Progenitor cell of endocrine pancreas (in vitro differentiated cells): ENCODE results near the gene TGFBR1. TPM values are rescaled to one million over a fixed set of nuclear protein-coding genes. Genes with fewer than 3 reads are reported as not detected.

Source experiments
- DNase-seq: peaks from one replicate; pipeline ENCODE4 v3.0.0; 2021; ENCODE audit warnings: low spot score; ENCODE audit not compliant: unreplicated experiment
- H3K27ac Mint-ChIP-seq: 2 replicates; pipeline ENCODE4 v1.8.0; 2021; ENCODE audit warnings: mild to moderate bottlenecking, moderate library complexity, mixed read lengths
- H3K27me3 Mint-ChIP-seq: 2 replicates; pipeline ENCODE4 v1.8.0; 2021; ENCODE audit warnings: mixed read lengths
- H3K36me3 Mint-ChIP-seq: 2 replicates; pipeline ENCODE4 v1.8.0; 2022; ENCODE audit warnings: mixed read lengths; ENCODE audit not compliant: insufficient read depth
- H3K4me1 Mint-ChIP-seq: 2 replicates; pipeline ENCODE4 v1.8.0; 2021; ENCODE audit warnings: low read depth, mixed read lengths
- H3K4me3 Mint-ChIP-seq: 2 replicates; pipeline ENCODE4 v1.8.0; 2021; ENCODE audit warnings: low read depth, mild to moderate bottlenecking, moderate library complexity, mixed read lengths
- H3K9me3 Mint-ChIP-seq: 2 replicates; pipeline ENCODE4 v1.8.0; 2021; ENCODE audit warnings: low read depth, mixed read lengths
- total RNA-seq: library from RNA; stranded (reverse); gene quantifications from 2 replicates; pipeline ENCODE4 v1.2.1, GENCODE V29; 2021
- TF ChIP-seq, protein P1 (sequence below): fragments of 200-600 bp; sonication (generic); IDR thresholded peaks from one replicate; pipeline ENCODE4 v1.5.0; 2021; ENCODE audit warnings: antibody characterized with exemption, mild to moderate bottlenecking; ENCODE audit not compliant: unreplicated experiment

TGFBR1 gene
- total RNA-seq, 1 donor from 2014 or later, result 93.8 TPM

DNA sequence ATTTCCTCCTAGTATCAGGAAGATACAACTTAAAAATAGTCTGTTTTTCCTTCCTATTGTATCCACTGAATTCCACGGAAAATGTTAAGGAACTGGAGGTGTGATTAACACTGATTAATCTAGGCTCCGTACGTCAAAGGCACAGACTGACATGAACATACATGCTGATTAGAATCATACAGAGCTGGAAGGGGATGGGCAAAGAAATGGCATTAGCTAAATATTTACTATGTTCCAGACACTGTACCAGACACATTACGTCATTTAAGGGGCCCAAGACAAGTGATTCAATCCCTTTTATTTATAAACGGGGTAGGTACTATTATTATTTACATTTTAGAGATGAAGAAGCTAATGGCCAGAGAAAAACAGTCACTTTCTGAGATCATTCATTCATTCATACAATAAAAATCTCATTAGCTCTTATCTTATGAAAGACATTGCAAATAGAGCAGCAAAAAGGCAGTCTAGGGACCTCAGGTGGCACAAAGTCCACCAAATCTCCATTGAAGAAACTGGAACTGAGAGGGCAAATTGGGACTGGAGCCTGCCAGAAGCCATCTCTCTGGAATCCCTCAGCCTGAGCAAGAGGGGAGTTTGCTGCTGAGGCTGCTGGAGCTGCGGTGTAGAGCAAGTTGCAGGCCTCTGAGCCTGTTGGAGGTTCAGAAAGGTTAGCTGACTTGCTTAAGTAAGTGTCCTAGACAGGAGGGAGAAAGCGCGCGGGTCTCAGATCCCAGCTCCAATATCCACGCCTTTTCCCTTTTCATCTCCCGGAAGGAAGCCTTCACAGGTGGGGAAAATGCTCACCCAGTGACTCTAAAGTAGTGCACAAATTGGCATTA is 1.6 kb upstream of the TGFBR1 start:
- H3K27me3 Mint-ChIP-seq, result peaks cover 17% of the 10 kb centered on the region
- H3K36me3 Mint-ChIP-seq, result no peaks in the 10 kb centered on the region
- H3K4me1 Mint-ChIP-seq, result peaks cover 33% of the 10 kb centered on the region
- H3K27ac Mint-ChIP-seq, result peak overlapping the region; percentile 12
- TF ChIP-seq, protein P1, sequence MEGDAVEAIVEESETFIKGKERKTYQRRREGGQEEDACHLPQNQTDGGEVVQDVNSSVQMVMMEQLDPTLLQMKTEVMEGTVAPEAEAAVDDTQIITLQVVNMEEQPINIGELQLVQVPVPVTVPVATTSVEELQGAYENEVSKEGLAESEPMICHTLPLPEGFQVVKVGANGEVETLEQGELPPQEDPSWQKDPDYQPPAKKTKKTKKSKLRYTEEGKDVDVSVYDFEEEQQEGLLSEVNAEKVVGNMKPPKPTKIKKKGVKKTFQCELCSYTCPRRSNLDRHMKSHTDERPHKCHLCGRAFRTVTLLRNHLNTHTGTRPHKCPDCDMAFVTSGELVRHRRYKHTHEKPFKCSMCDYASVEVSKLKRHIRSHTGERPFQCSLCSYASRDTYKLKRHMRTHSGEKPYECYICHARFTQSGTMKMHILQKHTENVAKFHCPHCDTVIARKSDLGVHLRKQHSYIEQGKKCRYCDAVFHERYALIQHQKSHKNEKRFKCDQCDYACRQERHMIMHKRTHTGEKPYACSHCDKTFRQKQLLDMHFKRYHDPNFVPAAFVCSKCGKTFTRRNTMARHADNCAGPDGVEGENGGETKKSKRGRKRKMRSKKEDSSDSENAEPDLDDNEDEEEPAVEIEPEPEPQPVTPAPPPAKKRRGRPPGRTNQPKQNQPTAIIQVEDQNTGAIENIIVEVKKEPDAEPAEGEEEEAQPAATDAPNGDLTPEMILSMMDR, result no peak
- peak overlapping the region; percentile 78 for H3K4me3 Mint-ChIP-seq
- DNase-seq, result no peak
- peaks cover 7% of the 10 kb centered on the region for H3K9me3 Mint-ChIP-seq

DNA sequence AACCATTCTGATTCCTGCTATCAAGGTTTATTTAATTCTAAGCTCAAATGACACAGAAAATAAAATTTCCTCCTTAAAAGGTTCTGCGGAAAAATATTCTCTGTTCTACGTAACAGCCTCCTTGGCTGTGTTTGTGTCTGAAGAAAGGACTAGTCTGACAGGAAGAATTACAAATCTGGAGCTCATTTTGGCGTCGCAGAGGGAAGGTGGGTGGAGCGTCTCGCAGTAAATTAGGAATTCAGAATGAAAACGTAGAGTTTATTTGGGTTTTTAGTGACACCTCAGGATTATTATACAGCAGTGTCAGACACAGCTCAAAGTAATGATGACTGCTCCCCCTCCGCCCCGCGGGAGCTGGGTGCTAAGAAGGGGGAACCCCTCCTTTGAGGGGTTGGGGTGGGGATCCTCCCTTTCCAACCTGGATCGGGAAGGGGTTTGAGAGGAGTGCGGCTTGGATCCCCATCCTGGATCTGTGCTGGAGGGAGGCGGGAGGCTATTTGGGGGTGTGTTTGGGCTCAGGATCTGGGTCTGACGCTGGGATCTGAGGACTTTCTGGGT is 933 bp upstream of the TGFBR1 start:
- TF ChIP-seq, protein P1, result no peak
- Mint-ChIP-seq H3K4me1 (peaks cover 33% of the 10 kb centered on the region), H3K4me3 (peak overlapping the region; percentile 78), H3K9me3 (peaks cover 7% of the 10 kb centered on the region), H3K27me3 (peaks cover 17% of the 10 kb centered on the region), H3K36me3 (no peaks in the 10 kb centered on the region), H3K27ac (peak overlapping the region; percentile 14)
- no peak for DNase-seq

DNA sequence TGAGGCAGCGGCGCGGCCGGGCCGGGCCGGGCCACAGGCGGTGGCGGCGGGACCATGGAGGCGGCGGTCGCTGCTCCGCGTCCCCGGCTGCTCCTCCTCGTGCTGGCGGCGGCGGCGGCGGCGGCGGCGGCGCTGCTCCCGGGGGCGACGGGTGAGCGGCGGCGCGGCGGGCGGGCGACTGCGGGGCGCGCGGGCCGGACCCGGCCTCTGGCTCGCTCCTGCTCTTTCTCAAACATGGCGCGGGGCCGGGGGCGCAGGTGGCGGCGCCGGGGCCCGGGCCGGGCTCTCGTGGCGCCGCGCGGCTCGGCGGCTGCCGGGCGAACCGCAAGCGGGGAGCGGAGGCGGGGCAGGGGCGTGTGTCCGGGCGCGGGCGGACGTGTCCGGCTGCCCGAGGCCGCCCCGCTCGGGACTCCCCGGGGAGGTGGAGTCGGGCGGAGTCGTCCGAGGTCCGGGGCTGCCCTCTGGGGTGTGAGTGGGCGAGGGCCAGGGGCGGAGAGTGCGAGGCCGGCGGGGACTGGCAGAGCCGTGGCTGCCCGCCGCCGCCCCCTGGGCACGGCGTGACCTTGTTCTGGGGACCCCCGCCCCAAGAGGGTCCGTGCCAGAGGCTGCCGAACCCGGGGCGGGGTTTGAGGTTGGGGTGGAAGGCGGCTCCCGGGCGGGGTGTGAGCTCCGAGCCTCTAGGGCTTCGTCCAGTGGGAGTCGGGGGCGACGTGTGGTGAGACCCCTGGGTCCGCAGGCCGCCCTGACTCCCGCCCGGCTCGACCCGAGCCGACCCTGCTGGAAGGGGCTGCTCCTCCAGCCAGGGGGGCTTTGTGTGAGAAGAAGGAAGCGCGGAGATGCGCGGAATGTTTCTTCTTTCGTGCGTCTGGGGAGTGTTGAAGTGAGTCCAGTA is 485 bp downstream of the TGFBR1 start:
- peak; percentile 55 for DNase-seq
- TF ChIP-seq, protein P1, result no peak
- no peaks in the 10 kb centered on the region for H3K9me3 Mint-ChIP-seq
- H3K27ac Mint-ChIP-seq, result peak overlapping the region; percentile 80
- H3K36me3 Mint-ChIP-seq, result no peaks in the 10 kb centered on the region
- H3K4me1 Mint-ChIP-seq, result peaks cover 33% of the 10 kb centered on the region
- H3K4me3 Mint-ChIP-seq, result peak overlapping the region; percentile 80
- peaks cover 17% of the 10 kb centered on the region for H3K27me3 Mint-ChIP-seq

DNA sequence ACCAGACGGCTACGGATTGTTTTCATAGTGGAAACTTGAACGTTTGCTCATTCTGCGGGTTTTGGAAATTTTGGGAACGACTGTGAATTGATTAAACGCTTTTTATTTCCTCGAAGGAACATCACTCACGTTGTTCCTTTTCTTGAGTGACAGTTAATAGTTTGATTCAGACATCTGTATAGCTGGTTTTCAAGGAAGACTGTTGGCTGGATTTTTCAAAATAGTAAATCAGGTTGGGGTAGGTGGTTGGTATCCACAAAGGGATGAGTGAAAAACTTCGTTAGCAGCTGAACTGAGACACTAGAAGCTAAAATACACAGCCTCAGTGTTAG is 1.1 kb downstream of the TGFBR1 start:
- peaks cover 17% of the 10 kb centered on the region for H3K27me3 Mint-ChIP-seq
- DNase-seq, result no peak
- H3K36me3 Mint-ChIP-seq, result no peaks in the 10 kb centered on the region
- TF ChIP-seq, protein P1, result no peak
- peaks cover 33% of the 10 kb centered on the region for H3K4me1 Mint-ChIP-seq
- H3K4me3 Mint-ChIP-seq, result peak overlapping the region; percentile 80
- no peaks in the 10 kb centered on the region for H3K9me3 Mint-ChIP-seq
- peak overlapping the region; percentile 80 for H3K27ac Mint-ChIP-seq

DNA sequence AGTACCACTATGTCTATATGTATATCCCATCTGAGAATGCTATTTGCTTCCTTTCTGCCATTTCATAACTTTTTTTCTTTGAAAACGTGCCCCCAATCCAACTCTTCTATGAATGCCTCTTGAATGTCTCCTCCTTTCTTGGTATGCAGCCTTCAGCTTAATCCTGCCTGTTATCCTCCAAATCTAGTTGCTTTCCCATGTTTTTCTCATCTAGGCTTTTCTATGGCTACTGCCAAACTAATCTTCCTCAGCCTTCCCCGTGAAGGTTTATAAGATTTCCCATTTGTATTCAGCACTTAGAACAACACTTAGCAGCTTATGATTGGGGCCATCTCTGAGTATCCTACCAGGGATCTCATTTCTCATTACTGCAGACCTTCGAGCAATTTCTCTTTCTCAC is 2.5 kb downstream of the TGFBR1 start:
- DNase-seq, result no peak
- peaks cover 17% of the 10 kb centered on the region for H3K27me3 Mint-ChIP-seq
- peaks cover 38% of the 10 kb centered on the region for H3K4me1 Mint-ChIP-seq

More for the DNA sequence above, 2.5 kb downstream of the TGFBR1 start:
- peaks cover 2% of the 10 kb centered on the region for H3K36me3 Mint-ChIP-seq
- no peaks in the 10 kb centered on the region for H3K9me3 Mint-ChIP-seq
- TF ChIP-seq, protein P1, result no peak
- H3K27ac Mint-ChIP-seq, result no peak overlapping the region
- H3K4me3 Mint-ChIP-seq, result peak overlapping the region; percentile 17
